GM10266 (cell line): ENCODE results near the gene PPP1R16B.

ENCODE experiments used
- DNase-seq: peaks from one replicate; pipeline ENCODE4 v3.0.0; 2012; ENCODE audit errors: extremely low spot score
- TF ChIP-seq, protein P1 (sequence below): IDR thresholded peaks from 2 replicates; pipeline ENCODE4 v1.5.1; 2012; ENCODE audit warnings: mild to moderate bottlenecking, low read depth; ENCODE audit not compliant: control insufficient read depth, insufficient read depth; ENCODE audit errors: missing control alignments

PPP1R16B gene

GRCh38 chr20:38805502-38805957, at the start of gene PPP1R16B:
TSS of gene PPP1R16B (plus strand) at chr20:38805697. CDS start at chr20:38835926, 30,229 bp downstream.
- TF ChIP-seq, protein P1, sequence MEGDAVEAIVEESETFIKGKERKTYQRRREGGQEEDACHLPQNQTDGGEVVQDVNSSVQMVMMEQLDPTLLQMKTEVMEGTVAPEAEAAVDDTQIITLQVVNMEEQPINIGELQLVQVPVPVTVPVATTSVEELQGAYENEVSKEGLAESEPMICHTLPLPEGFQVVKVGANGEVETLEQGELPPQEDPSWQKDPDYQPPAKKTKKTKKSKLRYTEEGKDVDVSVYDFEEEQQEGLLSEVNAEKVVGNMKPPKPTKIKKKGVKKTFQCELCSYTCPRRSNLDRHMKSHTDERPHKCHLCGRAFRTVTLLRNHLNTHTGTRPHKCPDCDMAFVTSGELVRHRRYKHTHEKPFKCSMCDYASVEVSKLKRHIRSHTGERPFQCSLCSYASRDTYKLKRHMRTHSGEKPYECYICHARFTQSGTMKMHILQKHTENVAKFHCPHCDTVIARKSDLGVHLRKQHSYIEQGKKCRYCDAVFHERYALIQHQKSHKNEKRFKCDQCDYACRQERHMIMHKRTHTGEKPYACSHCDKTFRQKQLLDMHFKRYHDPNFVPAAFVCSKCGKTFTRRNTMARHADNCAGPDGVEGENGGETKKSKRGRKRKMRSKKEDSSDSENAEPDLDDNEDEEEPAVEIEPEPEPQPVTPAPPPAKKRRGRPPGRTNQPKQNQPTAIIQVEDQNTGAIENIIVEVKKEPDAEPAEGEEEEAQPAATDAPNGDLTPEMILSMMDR: no peak
- DNase-seq: peak; percentile 87

- no peak for DNase-seq
- TF ChIP-seq, protein P1: no peak
Observed at GRCh38 chr20:38757145-38757775, 48.2 kb upstream of the PPP1R16B start.

- TF ChIP-seq, protein P1: no peak
- no peak for DNase-seq
Observed at GRCh38 chr20:38759106-38759505, 46.4 kb upstream of the PPP1R16B start.

DNA sequence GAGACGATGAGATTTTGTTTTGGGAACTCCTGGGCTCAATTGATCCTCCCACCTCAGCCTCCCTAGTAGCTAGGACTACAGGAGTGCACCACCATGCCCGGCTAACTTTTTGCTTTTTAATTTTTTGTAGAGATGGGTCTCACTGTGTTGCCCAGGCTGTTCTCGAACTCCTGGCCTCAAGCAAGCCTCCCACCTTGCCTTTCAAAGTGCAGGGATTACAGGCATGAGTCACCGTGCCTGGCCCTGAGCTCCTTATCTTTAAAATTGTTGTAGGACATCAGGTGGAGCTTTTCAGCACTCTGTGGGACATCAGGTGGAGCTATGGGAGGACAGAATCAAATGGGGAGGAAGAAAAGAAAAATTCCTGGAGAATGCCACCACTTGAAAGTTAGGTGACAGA, 44.5 kb upstream of the PPP1R16B start:
- TF ChIP-seq, protein P1: no peak
- no peak for DNase-seq

DNA sequence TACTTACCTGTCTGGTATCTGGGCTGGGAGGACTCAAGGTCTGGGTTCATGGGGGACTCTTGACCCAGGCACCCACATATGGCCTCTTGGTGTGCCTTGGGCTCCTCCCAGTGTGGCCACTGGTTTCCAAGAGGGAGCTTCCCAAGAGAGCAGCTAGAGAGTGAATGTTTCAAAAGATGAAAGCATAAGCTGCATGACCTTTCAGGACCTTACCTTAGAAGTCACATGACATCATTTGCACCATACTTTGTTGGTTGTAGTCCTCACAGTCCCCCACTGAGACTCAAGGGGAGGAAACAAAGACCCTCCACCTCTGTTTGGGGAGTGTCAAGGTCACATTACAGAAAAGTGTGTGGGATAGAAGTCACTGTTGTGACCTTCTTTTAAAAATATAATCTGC, 43.3 kb upstream of the PPP1R16B start:
- no peak for DNase-seq
- TF ChIP-seq, protein P1: no peak

GRCh38 chr20:38763616-38764015, 41.9 kb upstream of the PPP1R16B start:
- no peak for DNase-seq
- TF ChIP-seq, protein P1: no peak

GRCh38 chr20:38764567-38765318, 40.8 kb upstream of the PPP1R16B start:
- TF ChIP-seq, protein P1: no peak
- DNase-seq: no peak
